Tibial nerve (tissue), 4 donors: ENCODE results near the gene DDTL. TPM values are rescaled to one million over a fixed set of nuclear protein-coding genes. Genes with fewer than 3 reads are reported as not detected.
"Not testable (repeated sequence)": the region's sequence is repeated elsewhere in the genome, so short reads cannot be mapped to it uniquely, and the experiment has no call there.

Experiments used
- DNase-seq, 2 donors: peaks; one replicate each; pipeline ENCODE4 v3.0.0-alpha.2; 2019; ENCODE audit warnings: low spot score in 2 of 2
- H3K27ac ChIP-seq, 4 donors: fragments of 200-600 bp; sonication (generic) in 3 of 4; one replicate each; pipeline ENCODE4 v1.5.1; 2017 to 2019; ENCODE audit warnings: mild to moderate bottlenecking in 1 of 4
- H3K27me3 ChIP-seq, 2 donors: fragments of 200-600 bp; sonication (generic) in 1 of 2; one replicate each; pipeline versions ENCODE4 v1.5.1 to v1.6.0; 2017 to 2019
- H3K36me3 ChIP-seq, 3 donors: fragments of 200-600 bp; sonication (generic); one replicate each; pipeline ENCODE4 v1.5.1; 2018 to 2019
- H3K4me1 ChIP-seq, 4 donors: fragments of 200-600 bp; sonication (generic) in 3 of 4; one replicate each; pipeline ENCODE4 v1.5.1; 2017 to 2019
- H3K4me3 ChIP-seq, 4 donors: fragments of 200-600 bp; sonication (generic) in 3 of 4; one replicate each; pipeline ENCODE4 v1.5.1; 2017 to 2019; ENCODE audit warnings: mild to moderate bottlenecking in 1 of 4, moderate library complexity in 1 of 4
- H3K9me3 ChIP-seq, 4 donors: fragments of 200-600 bp; sonication (generic) in 3 of 4; one replicate each; pipeline ENCODE4 v1.5.1; 2017 to 2019
- EP300 ChIP-seq, 2 donors: sonication (generic); formaldehyde crosslinking; IDR thresholded peaks; one replicate each; pipeline ENCODE4 v1.6.1; 2017; ENCODE audit warnings: antibody characterized with exemption in 2 of 2, mild to moderate bottlenecking in 1 of 2
- POLR2A ChIP-seq, 2 donors: fragments of 450-650 bp; IDR thresholded peaks; one replicate each; pipeline ENCODE4 v1.6.1; 2017; ENCODE audit warnings: antibody characterized with exemption in 2 of 2, mild to moderate bottlenecking in 2 of 2, moderate library complexity in 2 of 2
- WGBS, 2 donors: methylation state at CpG; one replicate each; pipeline ENCODE4 v1.1.5; 2018; 5-methylcytosine and 5-hydroxymethylcytosine counted together
- total RNA-seq, 4 donors: library from RNA; depleted of rRNA; stranded (reverse); fragments of >200 nt; gene quantifications; one replicate each; pipeline ENCODE4 v1.1.0, GENCODE V29; 2016
- TF ChIP-seq, protein P1 (sequence below), 5 experiments: fragments of 200-600 bp in 3 of 5; fragments of 450-650 bp in 2 of 5; sonication (generic) in 3 of 5; IDR thresholded peaks; one replicate each; pipeline ENCODE4 v1.5.1; 2016 to 2019; ENCODE audit warnings: antibody characterized with exemption in 5 of 5, mild to moderate bottlenecking in 3 of 5, moderate library complexity in 2 of 5

The DDTL gene
- total RNA-seq, 4 donors from 2014 or later, result 2.4 to 4.6 (median 3.3) TPM; not detected in 1

DNA sequence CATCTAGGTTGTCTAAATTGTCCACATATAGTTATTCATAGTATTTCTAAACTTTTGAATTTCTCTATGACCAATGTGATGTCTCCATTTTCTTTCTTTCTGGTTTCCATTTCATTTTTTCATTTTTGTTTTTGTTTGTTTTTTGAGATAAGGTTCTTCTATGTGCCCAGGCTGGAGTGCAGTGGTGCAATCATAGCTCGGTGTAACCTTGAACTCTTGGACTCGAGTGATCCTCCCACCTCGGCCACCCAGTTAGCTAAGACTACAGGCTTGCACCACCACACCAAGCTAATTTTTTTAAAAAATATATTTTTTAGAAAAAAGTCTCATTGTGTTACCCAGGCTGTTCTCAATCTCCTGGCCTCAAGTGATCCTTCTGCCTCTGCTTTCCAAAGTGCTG, 30.4 kb downstream of the DDTL start:
- H3K4me1 ChIP-seq, result no peaks in the 10 kb centered on the region
- no peak overlapping the region for H3K27ac ChIP-seq
- DNase-seq, result no peak
- 79 to 89% methylated on average over 3 of the region's 3 CpGs for WGBS, 2 donors
- H3K9me3 ChIP-seq, result no peaks in the 10 kb centered on the region
- no peak overlapping the region for H3K4me3 ChIP-seq
- H3K27me3 ChIP-seq, result peaks cover 0 to 6% of the 10 kb centered on the region in 2 donors
- H3K36me3 ChIP-seq, result no peaks in the 10 kb centered on the region
- TF ChIP-seq EP300 (IDR thresholded peaks at IDR 0.05), result no peak
- TF ChIP-seq POLR2A (IDR thresholded peaks at IDR 0.05), result no peak
- TF ChIP-seq, protein P1, sequence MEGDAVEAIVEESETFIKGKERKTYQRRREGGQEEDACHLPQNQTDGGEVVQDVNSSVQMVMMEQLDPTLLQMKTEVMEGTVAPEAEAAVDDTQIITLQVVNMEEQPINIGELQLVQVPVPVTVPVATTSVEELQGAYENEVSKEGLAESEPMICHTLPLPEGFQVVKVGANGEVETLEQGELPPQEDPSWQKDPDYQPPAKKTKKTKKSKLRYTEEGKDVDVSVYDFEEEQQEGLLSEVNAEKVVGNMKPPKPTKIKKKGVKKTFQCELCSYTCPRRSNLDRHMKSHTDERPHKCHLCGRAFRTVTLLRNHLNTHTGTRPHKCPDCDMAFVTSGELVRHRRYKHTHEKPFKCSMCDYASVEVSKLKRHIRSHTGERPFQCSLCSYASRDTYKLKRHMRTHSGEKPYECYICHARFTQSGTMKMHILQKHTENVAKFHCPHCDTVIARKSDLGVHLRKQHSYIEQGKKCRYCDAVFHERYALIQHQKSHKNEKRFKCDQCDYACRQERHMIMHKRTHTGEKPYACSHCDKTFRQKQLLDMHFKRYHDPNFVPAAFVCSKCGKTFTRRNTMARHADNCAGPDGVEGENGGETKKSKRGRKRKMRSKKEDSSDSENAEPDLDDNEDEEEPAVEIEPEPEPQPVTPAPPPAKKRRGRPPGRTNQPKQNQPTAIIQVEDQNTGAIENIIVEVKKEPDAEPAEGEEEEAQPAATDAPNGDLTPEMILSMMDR (IDR thresholded peaks at IDR 0.05), result no peak

DNA sequence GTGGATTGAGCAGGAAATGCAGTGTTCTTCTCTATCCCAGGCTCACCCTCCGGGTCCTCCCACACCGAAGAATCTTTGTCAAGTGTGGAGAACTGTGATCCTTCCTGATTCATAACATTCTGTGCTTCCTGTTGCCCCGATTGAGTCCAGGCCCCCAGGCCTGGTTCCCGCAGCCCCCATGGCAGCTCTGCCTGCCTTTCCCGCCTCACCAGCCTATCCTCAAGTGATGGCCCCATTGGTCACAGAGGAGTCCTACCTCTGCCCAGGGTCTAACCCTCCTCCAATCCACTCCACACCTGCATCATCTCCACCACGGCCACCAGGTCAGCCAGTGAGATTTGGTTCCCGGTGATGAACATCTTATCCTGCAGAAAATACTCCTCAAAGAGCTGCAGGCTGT, 33.1 kb downstream of the DDTL start:
- DNase-seq, H3K27me3 ChIP-seq, H3K4me3 ChIP-seq, H3K4me1 ChIP-seq, H3K36me3 ChIP-seq, H3K27ac ChIP-seq, H3K9me3 ChIP-seq: not testable (repeated sequence)
- 71 to 76% methylated on average over 7 of the region's 7 CpGs for WGBS, 2 donors

DNA sequence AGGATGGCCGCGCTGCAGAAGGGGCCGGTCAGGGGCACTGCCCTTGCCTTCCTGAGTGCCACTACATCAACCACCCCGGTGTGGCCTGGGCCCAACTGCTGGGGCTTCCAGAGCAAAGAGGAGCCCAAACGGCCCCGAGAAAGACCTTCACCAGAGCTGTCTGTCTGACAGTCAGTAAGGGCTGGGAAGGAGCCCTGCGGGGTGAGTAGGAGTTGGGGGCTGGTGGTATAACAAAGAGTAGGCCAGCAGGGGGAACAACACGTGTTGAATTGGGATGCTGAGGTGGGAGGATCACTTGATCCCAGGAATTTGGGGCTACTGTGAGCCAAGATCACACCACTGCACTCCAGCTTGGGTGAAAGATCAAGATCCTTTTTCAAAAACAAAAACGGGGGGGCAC, 34.6 kb downstream of the DDTL start:
- Histone ChIP-seq H3K36me3 (no peaks in the 10 kb centered on the region), H3K4me1 (peaks cover 0 to 6% (median 0%) of the 10 kb centered on the region in 4 donors), H3K27me3 (peaks cover 0 to 6% of the 10 kb centered on the region in 2 donors), H3K4me3 (no peak overlapping the region), H3K9me3 (no peaks in the 10 kb centered on the region), H3K27ac (no peak overlapping the region)
- WGBS, 2 donors, result 76 to 85% methylated on average over 6 to 9 of the region's 9 CpGs
- TF ChIP-seq, protein P1 (IDR thresholded peaks at IDR 0.05), result no peak
- TF ChIP-seq POLR2A (IDR thresholded peaks at IDR 0.05) (no peak), EP300 (IDR thresholded peaks at IDR 0.05) (no peak)
- no peak for DNase-seq

DNA sequence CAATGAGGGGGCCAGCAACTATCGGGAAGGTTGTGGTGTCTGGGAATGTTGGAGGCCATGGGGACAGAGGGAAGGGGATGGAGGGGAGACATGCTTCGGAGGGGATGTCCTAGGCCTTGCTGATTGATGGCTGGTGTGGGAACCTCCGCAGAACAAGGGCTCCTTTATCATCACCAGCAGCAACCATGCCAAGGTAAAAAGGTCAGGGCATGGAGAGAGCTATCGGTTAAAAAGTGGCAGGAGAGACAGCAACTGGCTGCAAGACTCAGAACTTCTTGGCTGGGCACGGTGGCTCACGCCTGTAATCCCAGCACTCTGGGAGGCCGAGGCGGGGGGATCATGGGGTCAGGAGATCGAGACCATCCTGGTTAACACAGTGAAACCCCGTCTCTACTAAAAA, 35.6 kb downstream of the DDTL start:
- no peak for TF ChIP-seq POLR2A (IDR thresholded peaks at IDR 0.05)
- TF ChIP-seq, protein P1 (IDR thresholded peaks at IDR 0.05), result no peak
- TF ChIP-seq EP300 (IDR thresholded peaks at IDR 0.05), result no peak
- no peak overlapping the region for H3K27ac ChIP-seq
- WGBS, 2 donors, result 56 to 64% methylated on average over 10 of the region's 10 CpGs

DNA sequence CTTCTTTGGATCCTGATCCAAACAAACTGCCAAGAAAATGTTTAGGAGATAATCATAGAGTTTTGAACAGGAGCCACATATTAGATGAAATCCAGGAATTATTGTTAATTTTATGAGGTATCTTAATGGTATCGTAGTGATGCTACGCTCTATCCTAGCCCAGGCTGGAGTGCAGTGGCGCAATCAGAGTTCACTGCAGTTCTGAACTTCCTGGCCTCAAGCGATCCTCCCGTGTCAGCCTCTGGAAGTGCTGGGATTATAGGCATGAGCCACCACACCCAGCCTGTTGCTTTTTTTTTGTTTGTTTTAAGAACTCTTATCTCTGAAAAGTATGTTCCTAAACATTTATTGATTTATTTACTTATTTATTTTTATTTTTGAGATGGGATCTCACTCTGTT, 36.2 kb downstream of the DDTL start:
- no peak for TF ChIP-seq EP300 (IDR thresholded peaks at IDR 0.05)
- TF ChIP-seq, protein P1 (IDR thresholded peaks at IDR 0.05), result no peak
- no peak for TF ChIP-seq POLR2A (IDR thresholded peaks at IDR 0.05)
- Histone ChIP-seq H3K9me3 (no peaks in the 10 kb centered on the region), H3K27me3 (peaks cover 0 to 6% of the 10 kb centered on the region in 2 donors), H3K27ac (no peak overlapping the region), H3K4me3 (no peak overlapping the region), H3K36me3 (no peaks in the 10 kb centered on the region), H3K4me1 (peaks cover 0 to 6% (median 0%) of the 10 kb centered on the region in 4 donors)
- DNase-seq, result no peak
- 72 to 77% methylated on average over 5 of the region's 5 CpGs for WGBS, 2 donors

More for the DNA sequence above, 35.6 kb downstream of the DDTL start:
- Histone ChIP-seq H3K27me3 (peaks cover 0 to 6% of the 10 kb centered on the region in 2 donors), H3K4me1 (peaks cover 0 to 6% (median 0%) of the 10 kb centered on the region in 4 donors), H3K9me3 (no peaks in the 10 kb centered on the region), H3K4me3 (no peak overlapping the region), H3K36me3 (no peaks in the 10 kb centered on the region)
- no peak for DNase-seq

DNA sequence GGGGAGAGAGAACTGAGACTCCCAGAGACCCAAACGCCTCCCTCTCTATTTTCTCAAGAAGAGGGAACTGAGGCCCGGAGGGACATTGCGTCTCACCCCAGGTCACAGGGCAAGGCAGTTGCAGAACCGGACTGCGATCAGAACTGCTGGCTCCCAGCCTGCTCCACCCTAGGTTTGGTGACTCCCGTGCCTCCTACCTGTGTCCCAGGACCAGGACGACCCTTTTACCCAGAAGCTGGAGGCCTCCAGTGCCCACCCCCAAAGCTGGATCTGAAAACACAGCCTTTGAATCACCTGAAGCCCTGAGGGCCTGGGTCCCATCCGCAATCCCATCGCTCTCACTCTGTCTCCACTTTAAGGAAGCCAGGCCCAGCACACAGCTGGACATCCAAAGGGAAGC, 37.2 kb downstream of the DDTL start:
- Histone ChIP-seq H3K36me3 (no peaks in the 10 kb centered on the region), H3K4me3 (no peak overlapping the region), H3K27me3 (peaks cover 0 to 6% of the 10 kb centered on the region in 2 donors), H3K27ac (no peak overlapping the region), H3K9me3 (no peaks in the 10 kb centered on the region), H3K4me1 (peaks cover 0 to 6% (median 0%) of the 10 kb centered on the region in 4 donors)
- TF ChIP-seq, protein P1 (IDR thresholded peaks at IDR 0.05), result no peak
- no peak for TF ChIP-seq EP300 (IDR thresholded peaks at IDR 0.05)
- TF ChIP-seq POLR2A (IDR thresholded peaks at IDR 0.05), result no peak
- no peak for DNase-seq
- WGBS, 2 donors, result 73 to 81% methylated on average over 9 of the region's 9 CpGs
